Measurements from ENCODE around the gene SETBP1. TPM values are rescaled to one million over a fixed set of nuclear protein-coding genes. Genes with fewer than 3 reads are reported as not detected.

Gene SETBP1
- polyA plus RNA-seq, 1 experiment, result 2.9 TPM

DNA sequence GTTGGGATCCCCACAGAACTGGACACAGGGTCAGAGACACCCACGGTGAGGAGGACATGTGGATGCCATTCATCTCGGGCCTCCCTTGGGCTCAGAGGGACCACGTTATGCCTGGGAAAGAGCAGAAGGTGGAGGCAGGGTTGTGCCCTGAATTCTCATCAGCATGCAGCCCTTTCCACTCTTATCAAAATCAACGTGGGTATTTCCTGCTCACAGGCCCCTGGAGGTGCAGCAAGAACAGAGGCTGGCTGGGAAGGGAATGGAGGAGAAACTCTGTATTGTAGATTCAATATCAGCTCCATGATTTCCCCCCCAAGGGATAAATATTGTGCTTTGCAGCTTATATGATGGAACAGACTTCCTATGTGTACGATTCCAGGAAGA lies 90.9 kb downstream of the SETBP1 start:
- Histone ChIP-seq H3K27me3 (ENCODE audit: control insufficient read depth, insufficient read depth, low read length) (no peaks in the 10 kb centered on the region), H3K4me3 (ENCODE audit: low read depth, low read length) (no peak overlapping the region), H3K36me3 (ENCODE audit: control insufficient read depth, insufficient read depth, low read length) (no peaks in the 10 kb centered on the region)
- TF ChIP-seq, protein P1, sequence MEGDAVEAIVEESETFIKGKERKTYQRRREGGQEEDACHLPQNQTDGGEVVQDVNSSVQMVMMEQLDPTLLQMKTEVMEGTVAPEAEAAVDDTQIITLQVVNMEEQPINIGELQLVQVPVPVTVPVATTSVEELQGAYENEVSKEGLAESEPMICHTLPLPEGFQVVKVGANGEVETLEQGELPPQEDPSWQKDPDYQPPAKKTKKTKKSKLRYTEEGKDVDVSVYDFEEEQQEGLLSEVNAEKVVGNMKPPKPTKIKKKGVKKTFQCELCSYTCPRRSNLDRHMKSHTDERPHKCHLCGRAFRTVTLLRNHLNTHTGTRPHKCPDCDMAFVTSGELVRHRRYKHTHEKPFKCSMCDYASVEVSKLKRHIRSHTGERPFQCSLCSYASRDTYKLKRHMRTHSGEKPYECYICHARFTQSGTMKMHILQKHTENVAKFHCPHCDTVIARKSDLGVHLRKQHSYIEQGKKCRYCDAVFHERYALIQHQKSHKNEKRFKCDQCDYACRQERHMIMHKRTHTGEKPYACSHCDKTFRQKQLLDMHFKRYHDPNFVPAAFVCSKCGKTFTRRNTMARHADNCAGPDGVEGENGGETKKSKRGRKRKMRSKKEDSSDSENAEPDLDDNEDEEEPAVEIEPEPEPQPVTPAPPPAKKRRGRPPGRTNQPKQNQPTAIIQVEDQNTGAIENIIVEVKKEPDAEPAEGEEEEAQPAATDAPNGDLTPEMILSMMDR (IDR thresholded peaks at IDR 0.05; ENCODE audit: insufficient read depth, low read depth, low read length), result no peak
- POLR2A ChIA-PET, result no interaction called here
- DNase-seq (ENCODE audit: low read depth), result no peak
- CTCF ChIA-PET, result interaction anchor here (1.0 kb wide), 1 partner anchor 10 kb away, joined by 3 read pairs; no protein-coding TSS in a partner anchor

DNA sequence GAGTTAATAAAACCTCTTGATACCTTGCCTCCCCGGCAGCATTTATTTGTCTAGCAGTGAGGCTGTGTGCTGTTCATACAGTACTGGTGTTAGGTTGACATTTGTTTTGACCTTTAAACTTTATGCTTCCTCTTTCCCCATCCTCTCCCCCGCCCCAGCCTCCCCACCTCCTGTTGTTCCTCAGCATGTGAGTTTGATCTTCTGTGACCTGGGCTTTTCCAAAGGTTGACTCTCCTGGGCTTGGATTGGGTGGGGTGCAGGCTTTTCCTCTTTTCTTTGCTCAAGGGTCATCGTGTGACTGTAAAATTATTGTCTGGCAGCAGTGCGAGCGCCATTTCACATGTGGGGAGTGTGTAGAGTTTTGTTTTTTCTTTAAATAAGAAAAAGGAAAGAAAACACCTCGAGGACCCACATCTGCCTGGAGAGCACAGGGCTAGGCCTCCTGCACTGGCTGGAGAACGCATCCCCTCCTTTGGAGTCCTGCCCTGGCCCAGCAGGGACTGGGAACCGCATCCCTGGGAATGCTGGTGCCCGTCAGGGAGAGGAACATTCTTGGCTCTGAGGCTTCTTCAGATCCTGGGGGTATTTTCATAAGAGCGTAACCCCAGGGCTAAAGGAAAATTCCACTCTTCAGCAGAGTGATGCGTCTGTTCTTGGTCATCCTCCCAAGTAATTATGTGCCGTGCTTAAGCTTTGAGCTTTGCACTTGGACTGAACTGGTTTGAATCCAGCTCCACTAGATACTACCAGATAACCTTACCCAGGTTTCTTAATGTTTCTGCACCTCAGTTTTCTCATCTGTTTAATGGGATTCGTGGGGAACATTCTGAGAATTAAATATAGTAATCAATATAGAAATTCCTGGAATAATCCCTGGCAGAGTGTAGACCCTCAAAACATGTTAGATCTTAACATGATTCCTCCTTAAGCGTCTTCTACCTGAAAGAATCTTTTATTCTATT lies 91.5 kb downstream of the SETBP1 start:
- POLR2A ChIA-PET, result no interaction called here
- Histone ChIP-seq H3K4me3 (ENCODE audit: low read depth, low read length) (no peak overlapping the region), H3K36me3 (ENCODE audit: control insufficient read depth, insufficient read depth, low read length) (no peaks in the 10 kb centered on the region), H3K27me3 (ENCODE audit: control insufficient read depth, insufficient read depth, low read length) (no peaks in the 10 kb centered on the region)
- CTCF ChIA-PET, result interaction anchor here (0.9 to 1.0 kb wide), 2 partner anchors 8 to 11 kb away, joined by 3 read pairs; no protein-coding TSS in a partner anchor
- TF ChIP-seq, protein P1 (IDR thresholded peaks at IDR 0.05; ENCODE audit: insufficient read depth, low read depth, low read length), result no peak
- DNase-seq (ENCODE audit: low read depth), result peak; percentile 62

DNA sequence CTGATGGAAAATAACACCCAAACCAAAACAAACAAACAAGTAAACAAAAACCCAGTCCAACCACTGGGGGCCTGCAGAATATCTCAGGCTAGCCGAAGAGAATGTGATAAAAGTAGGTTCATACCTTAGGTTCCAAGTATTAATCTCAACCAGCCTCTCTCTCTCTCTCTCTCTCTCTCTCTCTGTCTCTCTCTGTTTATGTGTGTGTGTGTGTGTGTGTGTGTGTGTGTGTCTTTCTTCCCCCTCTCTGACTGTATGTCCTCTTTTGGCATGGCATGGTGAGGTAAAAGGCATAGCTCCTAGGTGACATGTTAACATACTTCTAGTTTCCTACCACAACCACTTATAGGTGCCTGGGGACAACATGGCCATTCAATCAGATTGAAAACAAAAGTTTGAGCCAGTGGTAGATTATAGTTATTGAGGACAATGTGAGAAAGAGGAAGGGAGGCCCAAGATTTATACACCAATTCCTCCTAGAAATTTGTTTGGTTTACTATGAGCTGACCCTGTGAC lies 93.0 kb downstream of the SETBP1 start:
- DNase-seq (ENCODE audit: low read depth), result no peak
- TF ChIP-seq, protein P1 (IDR thresholded peaks at IDR 0.05; ENCODE audit: insufficient read depth, low read depth, low read length), result no peak
- Histone ChIP-seq H3K36me3 (ENCODE audit: control insufficient read depth, insufficient read depth, low read length) (no peaks in the 10 kb centered on the region), H3K4me3 (ENCODE audit: low read depth, low read length) (no peak overlapping the region), H3K27me3 (ENCODE audit: control insufficient read depth, insufficient read depth, low read length) (no peaks in the 10 kb centered on the region)
- POLR2A ChIA-PET, result no interaction called here
- CTCF ChIA-PET, result no interaction called here

DNA sequence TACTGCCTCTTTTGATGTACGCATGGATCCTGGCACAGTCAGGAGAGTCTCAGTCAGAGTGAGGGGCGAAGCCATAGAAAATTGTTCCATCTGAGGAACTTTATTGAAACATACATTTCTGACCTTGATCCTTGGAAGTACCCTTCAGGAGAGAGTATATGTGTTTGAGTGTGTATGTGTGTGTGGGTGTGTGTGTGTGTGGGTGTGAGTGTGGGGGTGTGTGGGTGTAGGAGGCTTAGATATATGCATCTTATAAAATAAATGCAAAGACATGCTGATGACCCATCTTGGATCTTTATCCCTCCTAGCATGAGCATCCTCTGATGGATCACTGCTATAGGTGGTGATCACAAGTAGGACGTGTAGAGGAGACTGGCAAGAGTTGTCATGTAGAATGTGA lies 93.5 kb downstream of the SETBP1 start:
- TF ChIP-seq, protein P1 (IDR thresholded peaks at IDR 0.05; ENCODE audit: insufficient read depth, low read depth, low read length), result no peak
- no peak for DNase-seq (ENCODE audit: low read depth)
- no peak overlapping the region for H3K4me3 ChIP-seq (ENCODE audit: low read depth, low read length)
- CTCF ChIA-PET, result no interaction called here
- H3K27me3 ChIP-seq (ENCODE audit: control insufficient read depth, insufficient read depth, low read length), result no peaks in the 10 kb centered on the region
- POLR2A ChIA-PET, result no interaction called here
- H3K36me3 ChIP-seq (ENCODE audit: control insufficient read depth, insufficient read depth, low read length), result no peaks in the 10 kb centered on the region

DNA sequence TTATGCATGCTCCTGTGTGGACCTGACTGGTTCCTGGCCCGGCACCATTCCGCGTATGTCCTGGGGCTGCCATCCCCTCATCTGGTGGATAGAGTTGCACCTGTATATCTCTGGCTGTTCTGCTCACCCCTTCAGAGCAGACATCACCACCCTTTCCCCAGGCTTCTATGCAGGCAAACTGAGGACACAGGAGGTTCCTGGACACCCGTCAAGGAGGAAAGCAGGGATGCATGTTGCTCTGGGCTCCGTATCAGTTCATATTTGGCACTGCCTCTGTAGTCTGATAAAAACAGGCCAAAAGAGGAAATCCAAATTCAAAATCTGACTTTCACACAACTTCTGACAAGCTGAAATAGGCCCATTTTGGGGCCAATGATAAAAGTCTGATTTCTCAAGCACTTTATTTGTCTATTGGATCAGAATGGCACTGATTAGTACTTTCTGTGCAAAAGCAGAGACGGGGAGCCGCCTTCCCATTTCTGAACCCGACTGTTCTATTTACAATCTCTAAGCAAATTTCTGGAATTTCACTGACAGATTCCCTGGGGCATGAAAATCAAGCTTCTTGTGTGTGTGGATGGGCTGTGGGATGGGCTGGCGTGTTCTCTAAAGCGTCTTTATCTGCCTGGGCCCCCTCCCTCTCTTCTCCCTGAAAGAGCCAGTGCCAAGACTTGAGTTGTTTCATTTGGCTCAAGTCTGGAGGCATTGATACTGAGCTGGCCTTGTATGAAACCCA lies 96.9 kb downstream of the SETBP1 start:
- ChIA-PET POLR2A (no interaction called here), CTCF (interaction anchor here (1.3 kb wide), 1 partner anchor 29 kb away, joined by 3 read pairs; no protein-coding TSS in a partner anchor)
- no peak for DNase-seq (ENCODE audit: low read depth)
- TF ChIP-seq, protein P1 (IDR thresholded peaks at IDR 0.05; ENCODE audit: insufficient read depth, low read depth, low read length), result no peak
- Histone ChIP-seq H3K27me3 (ENCODE audit: control insufficient read depth, insufficient read depth, low read length) (no peaks in the 10 kb centered on the region), H3K36me3 (ENCODE audit: control insufficient read depth, insufficient read depth, low read length) (no peaks in the 10 kb centered on the region), H3K4me3 (ENCODE audit: low read depth, low read length) (no peak overlapping the region)

All from BJ (cell line).